ENCODE data around the gene PRM3.

DNA sequence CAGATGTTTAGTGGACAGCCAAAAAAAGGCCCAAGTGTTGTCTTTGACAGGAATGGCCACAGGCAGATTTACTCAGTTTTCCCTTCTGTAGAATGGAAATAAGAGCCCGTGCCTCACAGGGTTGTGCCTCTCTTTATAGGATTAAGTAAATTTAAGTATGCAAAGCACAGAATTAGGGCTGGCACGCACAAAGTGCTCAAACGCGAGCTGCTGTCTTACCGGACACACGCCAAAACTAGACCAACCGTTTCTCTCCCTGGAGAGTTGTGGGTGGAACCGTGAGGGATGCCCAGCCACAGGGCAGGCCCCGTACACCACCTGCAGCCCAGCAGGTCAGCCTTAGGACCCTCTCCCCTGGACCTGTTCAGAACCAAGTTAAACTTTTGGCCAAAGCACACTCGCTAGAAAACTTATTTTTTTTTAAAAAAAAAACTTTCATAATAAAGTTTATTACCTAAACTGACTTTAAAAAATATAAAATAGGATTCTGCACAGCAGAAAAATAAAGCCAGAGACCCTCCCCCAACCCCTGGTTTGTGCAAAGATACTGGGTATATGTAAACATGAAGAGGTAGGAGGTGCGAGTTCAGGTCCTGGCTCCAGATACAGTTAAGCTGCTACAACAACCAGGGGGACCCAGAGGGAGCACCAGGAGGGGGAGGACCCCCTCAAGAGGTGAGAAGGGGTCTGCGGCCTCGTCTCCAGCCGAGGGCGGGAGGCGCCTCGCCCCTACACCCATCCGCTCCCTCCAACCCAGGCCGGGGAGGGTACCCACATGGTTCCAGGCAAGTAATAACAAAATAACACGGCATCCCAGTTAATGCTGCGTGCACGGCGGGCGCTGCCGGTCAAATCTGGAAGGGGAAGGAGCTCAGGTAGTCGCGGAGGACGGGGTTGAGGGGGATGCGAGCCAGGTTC lies 19.2 kb downstream of the PRM3 start:
- TF ChIP-seq, protein P1, sequence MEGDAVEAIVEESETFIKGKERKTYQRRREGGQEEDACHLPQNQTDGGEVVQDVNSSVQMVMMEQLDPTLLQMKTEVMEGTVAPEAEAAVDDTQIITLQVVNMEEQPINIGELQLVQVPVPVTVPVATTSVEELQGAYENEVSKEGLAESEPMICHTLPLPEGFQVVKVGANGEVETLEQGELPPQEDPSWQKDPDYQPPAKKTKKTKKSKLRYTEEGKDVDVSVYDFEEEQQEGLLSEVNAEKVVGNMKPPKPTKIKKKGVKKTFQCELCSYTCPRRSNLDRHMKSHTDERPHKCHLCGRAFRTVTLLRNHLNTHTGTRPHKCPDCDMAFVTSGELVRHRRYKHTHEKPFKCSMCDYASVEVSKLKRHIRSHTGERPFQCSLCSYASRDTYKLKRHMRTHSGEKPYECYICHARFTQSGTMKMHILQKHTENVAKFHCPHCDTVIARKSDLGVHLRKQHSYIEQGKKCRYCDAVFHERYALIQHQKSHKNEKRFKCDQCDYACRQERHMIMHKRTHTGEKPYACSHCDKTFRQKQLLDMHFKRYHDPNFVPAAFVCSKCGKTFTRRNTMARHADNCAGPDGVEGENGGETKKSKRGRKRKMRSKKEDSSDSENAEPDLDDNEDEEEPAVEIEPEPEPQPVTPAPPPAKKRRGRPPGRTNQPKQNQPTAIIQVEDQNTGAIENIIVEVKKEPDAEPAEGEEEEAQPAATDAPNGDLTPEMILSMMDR (IDR thresholded peaks at IDR 0.05) = no peak
- TF ChIP-seq EP300 (IDR thresholded peaks at IDR 0.05) = no peak

Measured in suprapubic skin (tissue), 3 donors.